ENCODE results near the gene GPR152. TPM values are rescaled to one million over a fixed set of nuclear protein-coding genes. Genes with fewer than 3 reads are reported as not detected.

The GPR152 gene
- total RNA-seq, 4 donors from 2014 or later, result not detected

DNA sequence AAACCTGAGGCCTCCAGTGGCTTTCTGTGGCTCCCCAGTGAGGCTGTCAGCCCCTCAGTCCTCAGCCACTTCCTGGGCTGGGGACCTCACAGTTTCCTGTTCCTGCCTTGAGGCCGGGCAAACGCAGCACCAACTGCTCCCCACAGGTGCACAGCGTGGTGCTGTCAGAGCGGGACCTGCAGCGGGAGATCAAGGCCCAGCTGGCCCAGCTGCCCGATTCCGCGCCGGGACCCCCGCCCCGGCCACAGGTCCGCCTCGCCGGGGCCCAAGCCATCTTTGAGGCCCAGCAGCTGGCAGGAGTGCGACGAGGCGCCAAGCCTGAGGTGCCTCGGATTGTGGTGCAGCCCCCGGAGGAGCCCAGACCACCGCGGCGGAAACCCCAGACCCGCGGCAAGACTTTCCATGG lies 43.3 kb downstream of the GPR152 start:
- H3K27me3 ChIP-seq, result peaks cover 89% of the 10 kb centered on the region
- WGBS, 2 donors (ENCODE audit: low coverage in 1 of 2), result no CpG with 5 or more reads among the region's 24 CpGs
- peaks cover 0 to 18% (median 0%) of the 10 kb centered on the region in 3 donors for H3K4me1 ChIP-seq
- TF ChIP-seq, protein P1, sequence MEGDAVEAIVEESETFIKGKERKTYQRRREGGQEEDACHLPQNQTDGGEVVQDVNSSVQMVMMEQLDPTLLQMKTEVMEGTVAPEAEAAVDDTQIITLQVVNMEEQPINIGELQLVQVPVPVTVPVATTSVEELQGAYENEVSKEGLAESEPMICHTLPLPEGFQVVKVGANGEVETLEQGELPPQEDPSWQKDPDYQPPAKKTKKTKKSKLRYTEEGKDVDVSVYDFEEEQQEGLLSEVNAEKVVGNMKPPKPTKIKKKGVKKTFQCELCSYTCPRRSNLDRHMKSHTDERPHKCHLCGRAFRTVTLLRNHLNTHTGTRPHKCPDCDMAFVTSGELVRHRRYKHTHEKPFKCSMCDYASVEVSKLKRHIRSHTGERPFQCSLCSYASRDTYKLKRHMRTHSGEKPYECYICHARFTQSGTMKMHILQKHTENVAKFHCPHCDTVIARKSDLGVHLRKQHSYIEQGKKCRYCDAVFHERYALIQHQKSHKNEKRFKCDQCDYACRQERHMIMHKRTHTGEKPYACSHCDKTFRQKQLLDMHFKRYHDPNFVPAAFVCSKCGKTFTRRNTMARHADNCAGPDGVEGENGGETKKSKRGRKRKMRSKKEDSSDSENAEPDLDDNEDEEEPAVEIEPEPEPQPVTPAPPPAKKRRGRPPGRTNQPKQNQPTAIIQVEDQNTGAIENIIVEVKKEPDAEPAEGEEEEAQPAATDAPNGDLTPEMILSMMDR (IDR thresholded peaks at IDR 0.05), result no peak
- TF ChIP-seq POLR2AphosphoS5 (IDR thresholded peaks at IDR 0.05), result no peak
- no peak for TF ChIP-seq EP300 (IDR thresholded peaks at IDR 0.05)
- TF ChIP-seq POLR2A (IDR thresholded peaks at IDR 0.05), result no peak
- H3K4me3 ChIP-seq, result no peak overlapping the region
- no peak overlapping the region for H3K27ac ChIP-seq
- no peak for ATAC-seq
- no peaks in the 10 kb centered on the region for H3K9me3 ChIP-seq
- no peaks in the 10 kb centered on the region for H3K36me3 ChIP-seq

- TF ChIP-seq POLR2AphosphoS5 (IDR thresholded peaks at IDR 0.05) (no peak), POLR2A (IDR thresholded peaks at IDR 0.05) (no peak), EP300 (IDR thresholded peaks at IDR 0.05) (no peak)
- TF ChIP-seq, protein P1 (IDR thresholded peaks at IDR 0.05), result no peak
- no peak for ATAC-seq
- Histone ChIP-seq H3K4me3 (no peak overlapping the region), H3K27ac (no peak overlapping the region), H3K9me3 (no peaks in the 10 kb centered on the region), H3K4me1 (peaks cover 0 to 22% (median 0%) of the 10 kb centered on the region in 3 donors), H3K27me3 (peaks cover 95% of the 10 kb centered on the region), H3K36me3 (no peaks in the 10 kb centered on the region)
- WGBS, 2 donors (ENCODE audit: low coverage in 1 of 2), result 20% methylated on average over 1 of the region's 18 CpGs; no CpG with 5 or more reads in 1 of the 2 donors
These were observed 43.9 kb downstream of the GPR152 start for GRCh38 chr11:67408437-67409200.

GRCh38 chr11:67407688-67408163 lies 44.8 kb downstream of the GPR152 start:
- TF ChIP-seq EP300 (IDR thresholded peaks at IDR 0.05) (no peak), POLR2AphosphoS5 (IDR thresholded peaks at IDR 0.05) (no peak), POLR2A (IDR thresholded peaks at IDR 0.05) (no peak)
- TF ChIP-seq, protein P1 (IDR thresholded peaks at IDR 0.05), result no peak
- no peak overlapping the region for H3K27ac ChIP-seq
- WGBS, 2 donors (ENCODE audit: low coverage in 1 of 2), result 40 to 80% methylated on average over 1 of the region's 12 CpGs
- peaks cover 0 to 29% (median 0%) of the 10 kb centered on the region in 3 donors for H3K4me1 ChIP-seq
- peaks cover 97% of the 10 kb centered on the region for H3K27me3 ChIP-seq
- no peak for ATAC-seq
- no peaks in the 10 kb centered on the region for H3K36me3 ChIP-seq
- H3K4me3 ChIP-seq, result no peak overlapping the region
- H3K9me3 ChIP-seq, result no peaks in the 10 kb centered on the region

- H3K36me3 ChIP-seq, result no peaks in the 10 kb centered on the region
- WGBS, 2 donors (ENCODE audit: low coverage in 1 of 2), result 0 to 39% methylated on average over 1 to 3 of the region's 12 CpGs
These were observed 45.4 kb downstream of the GPR152 start for GRCh38 chr11:67406969-67407687.

DNA sequence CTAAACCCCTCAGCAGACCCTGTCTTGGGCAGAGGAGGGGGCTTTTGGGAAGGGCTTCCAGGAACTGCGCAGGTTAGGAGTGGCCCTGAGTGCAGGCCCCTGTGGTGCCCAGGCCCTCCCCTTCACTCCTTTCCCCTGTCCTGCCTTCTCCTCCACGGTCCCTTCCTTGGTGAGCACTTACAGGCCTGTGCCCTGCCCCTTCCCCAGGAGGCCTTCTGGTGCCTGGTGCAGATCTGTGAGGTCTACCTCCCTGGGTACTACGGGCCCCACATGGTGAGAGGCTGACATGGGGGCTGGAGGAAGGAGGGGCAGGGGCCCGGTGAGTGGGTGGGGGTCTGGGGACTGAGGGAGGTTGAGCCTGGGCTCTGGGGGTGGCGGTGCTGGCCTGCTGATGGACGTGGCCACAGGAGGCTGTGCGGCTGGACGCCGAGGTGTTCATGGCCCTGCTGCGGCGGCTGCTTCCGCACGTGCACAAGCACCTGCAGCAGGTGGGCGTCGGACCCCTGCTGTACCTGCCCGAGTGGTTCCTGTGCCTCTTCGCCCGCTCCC lies 46.0 kb downstream of the GPR152 start:
- Histone ChIP-seq H3K36me3 (no peaks in the 10 kb centered on the region), H3K4me3 (no peak overlapping the region), H3K27me3 (peaks cover 85% of the 10 kb centered on the region), H3K4me1 (peaks cover 0 to 36% (median 0%) of the 10 kb centered on the region in 3 donors), H3K27ac (no peak overlapping the region), H3K9me3 (no peaks in the 10 kb centered on the region)
- no CpG with 5 or more reads among the region's 18 CpGs for WGBS, 2 donors (ENCODE audit: low coverage in 1 of 2)
- no peak for ATAC-seq
- TF ChIP-seq POLR2A (IDR thresholded peaks at IDR 0.05) (no peak), EP300 (IDR thresholded peaks at IDR 0.05) (no peak)

More at GRCh38 chr11:67406969-67407687, 45.4 kb downstream of the GPR152 start:
- Histone ChIP-seq H3K4me1 (peaks cover 0 to 34% (median 0%) of the 10 kb centered on the region in 3 donors), H3K9me3 (no peaks in the 10 kb centered on the region), H3K27ac (no peak overlapping the region), H3K27me3 (peaks cover 91% of the 10 kb centered on the region), H3K4me3 (no peak overlapping the region)
- ATAC-seq, result no peak
- TF ChIP-seq EP300 (IDR thresholded peaks at IDR 0.05) (no peak), POLR2AphosphoS5 (IDR thresholded peaks at IDR 0.05) (no peak)

Measured in gastroesophageal sphincter (tissue), 4 donors.